GM18511 (cell line): ENCODE results near the gene PRPF38A.

Experiments
- ATAC-seq: cut with Tn5 transposase; IDR thresholded peaks from one replicate; pipeline ENCODE4 v1.9.1; 2021; ENCODE audit warnings: mild to moderate bottlenecking, moderate library complexity; ENCODE audit not compliant: unreplicated experiment

The PRPF38A gene

DNA sequence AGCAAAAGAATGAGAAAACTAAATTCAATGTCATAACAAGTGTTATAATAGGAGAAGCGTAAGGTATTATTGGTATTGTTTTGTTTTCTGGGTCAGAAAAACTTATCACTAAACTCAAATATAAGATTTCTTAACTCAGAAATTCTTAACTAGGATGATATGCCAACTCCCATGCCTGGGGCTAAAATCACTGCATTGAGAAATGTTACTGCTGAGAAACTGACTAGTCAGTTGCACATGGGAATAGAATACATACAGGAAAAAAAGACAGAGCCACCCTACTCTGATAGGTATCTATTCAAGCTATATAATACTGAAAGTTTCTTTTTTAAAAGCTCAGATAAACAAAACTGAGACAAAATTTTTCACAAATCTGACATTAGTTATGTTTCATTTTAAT, 56.3 kb downstream of the PRPF38A start:
- no peak for ATAC-seq

DNA sequence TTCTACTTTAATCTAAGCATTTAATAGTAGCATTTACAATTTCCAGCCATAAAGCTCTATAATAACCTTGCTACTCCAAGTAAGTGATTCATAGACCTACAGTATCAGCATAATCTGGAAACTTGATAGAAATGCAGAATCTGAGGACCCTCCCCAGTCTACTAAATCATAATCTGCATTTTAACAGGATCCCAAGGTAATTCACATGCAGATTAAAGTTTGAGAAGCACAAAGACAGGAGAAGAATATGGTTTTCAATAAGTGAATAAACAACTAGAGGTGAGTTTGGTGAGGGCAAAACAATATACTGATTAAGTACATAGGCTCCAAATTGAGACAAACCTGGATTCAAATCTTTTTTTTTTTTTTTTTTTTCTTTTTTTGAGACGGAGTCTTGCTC, 57.4 kb downstream of the PRPF38A start:
- no peak for ATAC-seq

DNA sequence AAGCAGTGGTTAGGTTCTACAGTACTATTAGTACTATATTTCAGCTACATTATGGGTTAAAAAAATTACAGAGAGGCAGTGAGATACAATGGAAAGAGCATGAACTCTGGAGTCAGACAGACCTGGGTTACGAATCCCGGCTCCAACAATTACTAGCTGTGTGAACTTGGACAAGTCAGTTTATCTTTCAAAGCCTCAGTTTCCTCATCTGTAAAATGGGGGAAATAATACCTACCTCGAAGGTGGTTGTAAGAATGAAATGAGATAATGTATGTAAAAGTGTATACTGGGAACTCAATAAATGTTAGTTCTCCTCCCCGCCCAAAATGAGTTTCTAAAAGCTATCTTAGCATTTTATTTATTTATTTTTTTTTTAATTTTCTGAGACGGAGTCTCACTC, 59.5 kb downstream of the PRPF38A start:
- no peak for ATAC-seq

- no peak for ATAC-seq
Measured at GRCh38 chr1:52469108-52469507, 64.7 kb downstream of the PRPF38A start.
